SK-N-SH (cell line): ENCODE data around the gene LIPM.

Source experiments
- EP300 ChIP-seq, 2 experiments: IDR thresholded peaks; 2 replicates each; pipeline versions ENCODE4 v1.4.0 to v1.6.1; 2012; ENCODE audit warnings: borderline replicate concordance in 1 of 2, low read depth in 1 of 2, low read length in 1 of 2
- FOXM1 ChIP-seq: IDR thresholded peaks from 2 replicates; pipeline ENCODE4 v1.4.0; 2012; ENCODE audit warnings: low read depth, mild to moderate bottlenecking
- JUND ChIP-seq: IDR thresholded peaks from 2 replicates; pipeline ENCODE4 v1.4.0; 2012
- MXI1 ChIP-seq: IDR thresholded peaks from 2 replicates; pipeline ENCODE4 v1.6.1; 2012; ENCODE audit warnings: mild to moderate bottlenecking, low read depth, low read length, improper control_type of control experiment
- POLR2AphosphoS5 ChIP-seq: IDR thresholded peaks from 2 replicates; pipeline ENCODE4 v1.6.1; 2012; ENCODE audit warnings: low read depth, low read length
- RAD21 ChIP-seq: IDR thresholded peaks from 2 replicates; pipeline ENCODE4 v1.6.1; 2012; ENCODE audit warnings: mild to moderate bottlenecking, low read length
- TEAD4 ChIP-seq: IDR thresholded peaks from 2 replicates; pipeline ENCODE4 v1.4.0; 2012; ENCODE audit warnings: mild to moderate bottlenecking, borderline replicate concordance; ENCODE audit not compliant: insufficient read depth
- USF2 ChIP-seq: fragments of 150-350 bp; IDR thresholded peaks from 2 replicates; pipeline ENCODE4 v1.6.1; 2017; ENCODE audit warnings: antibody characterized with exemption, low read length, low read depth, borderline replicate concordance

DNA sequence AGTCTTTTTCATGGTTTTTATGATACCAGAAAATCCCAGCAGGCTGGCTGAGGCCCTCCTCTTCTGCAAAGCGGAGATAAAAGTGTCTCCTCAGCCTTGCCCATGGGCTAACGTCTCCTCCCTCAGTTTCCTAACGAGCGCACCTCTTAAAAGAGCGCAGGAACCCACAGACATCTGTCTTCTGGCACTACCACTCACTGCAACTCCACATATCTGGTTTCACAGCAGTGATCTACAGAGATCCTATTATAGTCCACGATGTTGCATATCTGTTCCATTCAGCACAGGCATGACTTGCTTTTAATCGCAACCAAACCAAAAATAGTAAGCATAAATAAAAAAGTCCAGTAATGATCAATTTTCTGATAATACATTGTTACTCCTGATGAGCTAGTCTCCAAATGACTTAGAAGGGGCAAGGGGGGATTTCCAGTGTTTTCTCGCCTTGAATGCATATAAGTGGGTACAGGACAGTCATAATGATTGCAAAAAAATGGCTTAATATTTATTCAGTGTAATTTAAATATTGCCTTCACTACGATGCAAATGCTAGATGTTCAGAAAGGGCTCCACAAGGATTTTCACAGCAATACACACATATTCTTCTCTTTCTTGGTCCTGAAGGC lies 28.2 kb downstream of the LIPM start:
- TF ChIP-seq MXI1 = no peak
- no peak for TF ChIP-seq FOXM1
- no peak for TF ChIP-seq JUND
- TF ChIP-seq POLR2AphosphoS5 = no peak
- no peak for TF ChIP-seq EP300 (IDR thresholded peaks at IDR 0.05; ENCODE audit: borderline replicate concordance in 1 of 2, low read depth in 1 of 2, low read length in 1 of 2)
- TF ChIP-seq RAD21 = no peak
- no peak for TF ChIP-seq TEAD4
- TF ChIP-seq USF2 = no peak
